Motor neuron (in vitro differentiated cells): Measurements from ENCODE around the gene ATG5. TPM values are rescaled to one million over a fixed set of nuclear protein-coding genes. Genes with fewer than 3 reads are reported as not detected.

ENCODE experiments used
- ATAC-seq, 8 experiments: fragments of 200-7000 bp; cut with Tn5 transposase; replicated peaks in 6 of 8; 2 replicates each; pipeline ENCODE4 v1.8.0; 2021; ENCODE audit warnings: mild to moderate bottlenecking in 8 of 8, moderate library complexity in 8 of 8
- H3K27ac ChIP-seq, 2 donors: fragments of 250-450 bp; sonication (Bioruptor Pico); 2 replicates each; pipeline ENCODE4 v1.9.0; 2021; ENCODE audit warnings: antibody characterized with exemption in 2 of 2, mild to moderate bottlenecking in 2 of 2, moderate library complexity in 1 of 2
- H3K4me1 ChIP-seq, 2 donors: fragments of 250-450 bp; sonication (Bioruptor Pico); replicated peaks in 1 of 2; 2 replicates each; pipeline ENCODE4 v1.6.1; 2021; ENCODE audit warnings: antibody characterized with exemption in 2 of 2, mild to moderate bottlenecking in 2 of 2, moderate library complexity in 1 of 2
- H3K4me3 ChIP-seq, 5 donors: fragments of 250-450 bp; sonication (Bioruptor Pico); 2 replicates each; pipeline ENCODE4 v1.9.0; 2021; ENCODE audit warnings: antibody characterized with exemption in 5 of 5, mild to moderate bottlenecking in 5 of 5, moderate library complexity in 4 of 5
- WGBS, 10 experiments: fragments of 450-650 bp; shearing (Covaris generic); methylation state at CpG; one replicate each; pipeline ENCODE4 v1.0.0; 2022; 5-methylcytosine and 5-hydroxymethylcytosine counted together
- in situ Hi-C, 9 experiments: fragments of 400-800 bp; cut with MboI; loops; one replicate each; pipeline ENCODE4 v1.15.0; 2021; ENCODE audit warnings: low sequenced_read_pairs in 9 of 9, low pct_unique_long_range_greater_than_20kb in 2 of 9; ENCODE audit not compliant: unreplicated experiment in 9 of 9
- total RNA-seq, 8 experiments: library from RNA; unstranded; fragments of 300-600 nt; gene quantifications; 2 replicates each; pipeline versions ENCODE4 v1.2.3 to v1.2.4, GENCODE V29; 2022

ATG5 gene
- total RNA-seq, 8 experiments from 2014 or later: 19.3 to 39.2 (median 28.4) TPM

- peaks cover 0 to 18% of the 10 kb centered on the region in 2 donors for H3K4me1 ChIP-seq
- peak in 2 of 8 experiments; percentile 54 to 76 for ATAC-seq
- WGBS, 10 experiments: 62 to 96% (median 94%) methylated on average over 4 to 7 of the region's 7 CpGs
- no peak overlapping the region for H3K27ac ChIP-seq
- H3K4me3 ChIP-seq: no peak overlapping the region
- in situ Hi-C loops: no loop called here
Measured at GRCh38 chr6:106194949-106195921, 130.3 kb downstream of the ATG5 start.

GRCh38 chr6:106192824-106193223 is 132.7 kb downstream of the ATG5 start:
- H3K27ac ChIP-seq: no peak overlapping the region
- peak in 5 of 8 experiments; percentile 26 to 79 (median 66) for ATAC-seq
- WGBS, 10 experiments: 12 to 75% (median 29%) methylated on average over 1 to 4 of the region's 4 CpGs
- no peak overlapping the region for H3K4me3 ChIP-seq
- H3K4me1 ChIP-seq: peaks cover 0 to 18% of the 10 kb centered on the region in 2 donors
- in situ Hi-C loops: no loop called here

- in situ Hi-C loops: no loop called here
- ATAC-seq: peak in 2 of 8 experiments; percentile 38 to 78
- Histone ChIP-seq H3K27ac (no peak overlapping the region), H3K4me1 (peaks cover 0 to 6% of the 10 kb centered on the region in 2 donors), H3K4me3 (no peak overlapping the region)
- WGBS, 10 experiments: 90 to 100% (median 100%) methylated on average over 1 of the region's 1 CpG; no CpG with 5 or more reads in 1 of the 10 experiments
Measured at GRCh38 chr6:106188104-106188794, 137.3 kb downstream of the ATG5 start.

- H3K27ac ChIP-seq: no peak overlapping the region
- 45 to 100% (median 75%) methylated on average over 1 of the region's 1 CpG; no CpG with 5 or more reads in 3 of the 10 experiments for WGBS, 10 experiments
- in situ Hi-C loops: no loop called here
- ATAC-seq: no peak
- H3K4me3 ChIP-seq: no peak overlapping the region
- no peaks in the 10 kb centered on the region for H3K4me1 ChIP-seq
Measured at GRCh38 chr6:106187424-106187982, 138.1 kb downstream of the ATG5 start.

GRCh38 chr6:106186714-106187113 is 138.8 kb downstream of the ATG5 start:
- Histone ChIP-seq H3K4me3 (no peak overlapping the region), H3K4me1 (no peaks in the 10 kb centered on the region), H3K27ac (no peak overlapping the region)
- WGBS, 10 experiments: 95 to 100% (median 98%) methylated on average over 1 to 2 of the region's 2 CpGs
- in situ Hi-C loops: no loop called here
- ATAC-seq: no peak

GRCh38 chr6:106186172-106186571 is 139.4 kb downstream of the ATG5 start:
- Histone ChIP-seq H3K4me1 (no peaks in the 10 kb centered on the region), H3K4me3 (no peak overlapping the region), H3K27ac (no peak overlapping the region)
- 50 to 100% (median 94%) methylated on average over 1 to 3 of the region's 3 CpGs; no CpG with 5 or more reads in 1 of the 10 experiments for WGBS, 10 experiments
- ATAC-seq: no peak
- in situ Hi-C loops: no loop called here

- no peak overlapping the region for H3K4me3 ChIP-seq
- 65 to 100% (median 100%) methylated on average over 1 to 2 of the region's 2 CpGs for WGBS, 10 experiments
- H3K4me1 ChIP-seq: no peaks in the 10 kb centered on the region
- H3K27ac ChIP-seq: no peak overlapping the region
- no peak for ATAC-seq
- in situ Hi-C loops: no loop called here
Measured at GRCh38 chr6:106185615-106186014, 139.9 kb downstream of the ATG5 start.

- in situ Hi-C loops: no loop called here
- H3K4me1 ChIP-seq: no peaks in the 10 kb centered on the region
- H3K4me3 ChIP-seq: no peak overlapping the region
- WGBS, 10 experiments: 53 to 100% (median 94%) methylated on average over 1 to 3 of the region's 3 CpGs
- no peak overlapping the region for H3K27ac ChIP-seq
- ATAC-seq: no peak
Measured at GRCh38 chr6:106184629-106185028, 140.9 kb downstream of the ATG5 start.

- no peak overlapping the region for H3K27ac ChIP-seq
- 86 to 100% (median 100%) methylated on average over 1 of the region's 1 CpG; no CpG with 5 or more reads in 4 of the 10 experiments for WGBS, 10 experiments
- no peak overlapping the region for H3K4me3 ChIP-seq
- no peaks in the 10 kb centered on the region for H3K4me1 ChIP-seq
- in situ Hi-C loops: no loop called here
- ATAC-seq: no peak
Measured at GRCh38 chr6:106183430-106183829, 142.1 kb downstream of the ATG5 start.

- H3K27ac ChIP-seq: no peak overlapping the region
- no peaks in the 10 kb centered on the region for H3K4me1 ChIP-seq
- peak in 2 of 8 experiments; percentile 21 to 29 for ATAC-seq
- WGBS, 10 experiments: 75 to 100% (median 97%) methylated on average over 2 to 5 of the region's 5 CpGs; no CpG with 5 or more reads in 2 of the 10 experiments
- in situ Hi-C loops: no loop called here
- no peak overlapping the region for H3K4me3 ChIP-seq
Measured at GRCh38 chr6:106182455-106182854, 143.1 kb downstream of the ATG5 start.

GRCh38 chr6:106181664-106182418 is 143.7 kb downstream of the ATG5 start:
- WGBS, 10 experiments: 33 to 100% (median 82%) methylated on average over 1 to 3 of the region's 3 CpGs; no CpG with 5 or more reads in 2 of the 10 experiments

GRCh38 chr6:106180208-106180607 is 145.4 kb downstream of the ATG5 start:
- in situ Hi-C loops: no loop called here
- H3K27ac ChIP-seq: no peak overlapping the region
- WGBS, 10 experiments: 90 to 100% (median 97%) methylated on average over 2 to 4 of the region's 4 CpGs
- H3K4me1 ChIP-seq: no peaks in the 10 kb centered on the region
- ATAC-seq: no peak
- no peak overlapping the region for H3K4me3 ChIP-seq

More at GRCh38 chr6:106181664-106182418, 143.7 kb downstream of the ATG5 start:
- H3K4me3 ChIP-seq: no peak overlapping the region
- in situ Hi-C loops: no loop called here
- H3K27ac ChIP-seq: no peak overlapping the region
- H3K4me1 ChIP-seq: no peaks in the 10 kb centered on the region
- peak in 7 of 8 experiments; percentile 40 to 89 (median 67) for ATAC-seq
